ENCODE measurements around the gene TMEM204. TPM values are rescaled to one million over a fixed set of nuclear protein-coding genes. Genes with fewer than 3 reads are reported as not detected.

Gene TMEM204
- total RNA-seq, 2 experiments from 2014 or later = 12.9 to 14.3 TPM

- no peak for DNase-seq
- POLR2A ChIA-PET = no interaction called here
- Mint-ChIP-seq H3K4me1 (ENCODE audit: low read depth) (no peaks in the 10 kb centered on the region), H3K27me3 (no peaks in the 10 kb centered on the region), H3K4me3 (no peak overlapping the region), H3K9me3 (no peaks in the 10 kb centered on the region), H3K36me3 (ENCODE audit: low read depth) (no peaks in the 10 kb centered on the region), H3K27ac (no peak overlapping the region)
- intact Hi-C loops (cut with micrococcal nuclease) = no loop called here
- CTCF ChIA-PET = no interaction called here
- TF ChIP-seq, protein P1, sequence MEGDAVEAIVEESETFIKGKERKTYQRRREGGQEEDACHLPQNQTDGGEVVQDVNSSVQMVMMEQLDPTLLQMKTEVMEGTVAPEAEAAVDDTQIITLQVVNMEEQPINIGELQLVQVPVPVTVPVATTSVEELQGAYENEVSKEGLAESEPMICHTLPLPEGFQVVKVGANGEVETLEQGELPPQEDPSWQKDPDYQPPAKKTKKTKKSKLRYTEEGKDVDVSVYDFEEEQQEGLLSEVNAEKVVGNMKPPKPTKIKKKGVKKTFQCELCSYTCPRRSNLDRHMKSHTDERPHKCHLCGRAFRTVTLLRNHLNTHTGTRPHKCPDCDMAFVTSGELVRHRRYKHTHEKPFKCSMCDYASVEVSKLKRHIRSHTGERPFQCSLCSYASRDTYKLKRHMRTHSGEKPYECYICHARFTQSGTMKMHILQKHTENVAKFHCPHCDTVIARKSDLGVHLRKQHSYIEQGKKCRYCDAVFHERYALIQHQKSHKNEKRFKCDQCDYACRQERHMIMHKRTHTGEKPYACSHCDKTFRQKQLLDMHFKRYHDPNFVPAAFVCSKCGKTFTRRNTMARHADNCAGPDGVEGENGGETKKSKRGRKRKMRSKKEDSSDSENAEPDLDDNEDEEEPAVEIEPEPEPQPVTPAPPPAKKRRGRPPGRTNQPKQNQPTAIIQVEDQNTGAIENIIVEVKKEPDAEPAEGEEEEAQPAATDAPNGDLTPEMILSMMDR (IDR thresholded peaks at IDR 0.05) = no peak
- no peak for ATAC-seq
Observed at GRCh38 chr16:1581804-1582203, 48.3 kb downstream of the TMEM204 start.

GRCh38 chr16:1583180-1583579, 49.7 kb downstream of the TMEM204 start:
- H3K4me1 Mint-ChIP-seq (ENCODE audit: low read depth) = no peaks in the 10 kb centered on the region
- ATAC-seq (no peak), DNase-seq (no peak)
- TF ChIP-seq, protein P1 (IDR thresholded peaks at IDR 0.05) = no peak
- H3K4me3 Mint-ChIP-seq = no peak overlapping the region
- H3K27me3 Mint-ChIP-seq = no peaks in the 10 kb centered on the region
- intact Hi-C loops (cut with micrococcal nuclease) = no loop called here
- CTCF ChIA-PET = no interaction called here
- no peak overlapping the region for H3K27ac Mint-ChIP-seq
- no peaks in the 10 kb centered on the region for H3K9me3 Mint-ChIP-seq
- no peaks in the 10 kb centered on the region for H3K36me3 Mint-ChIP-seq (ENCODE audit: low read depth)
- POLR2A ChIA-PET = no interaction called here

- POLR2A ChIA-PET = interaction anchor here (0.5 kb wide), 1 partner anchor 27 kb away, joined by 3 read pairs; the partner anchor contains the start of gene IFT140
- no peak overlapping the region for H3K27ac Mint-ChIP-seq
Observed at GRCh38 chr16:1584926-1585484, 51.5 kb downstream of the TMEM204 start.

GRCh38 chr16:1590366-1590765, 56.9 kb downstream of the TMEM204 start:
- Mint-ChIP-seq H3K4me1 (ENCODE audit: low read depth) (no peaks in the 10 kb centered on the region), H3K4me3 (no peak overlapping the region), H3K27ac (no peak overlapping the region), H3K9me3 (no peaks in the 10 kb centered on the region), H3K27me3 (no peaks in the 10 kb centered on the region), H3K36me3 (ENCODE audit: low read depth) (no peaks in the 10 kb centered on the region)
- DNase-seq = no peak
- TF ChIP-seq, protein P1 (IDR thresholded peaks at IDR 0.05) = no peak
- ChIA-PET POLR2A (no interaction called here), CTCF (no interaction called here)
- intact Hi-C loops (cut with micrococcal nuclease) = no loop called here
- no peak for ATAC-seq

More at GRCh38 chr16:1584926-1585484, 51.5 kb downstream of the TMEM204 start:
- TF ChIP-seq, protein P1 (IDR thresholded peaks at IDR 0.05) = no peak
- CTCF ChIA-PET = no interaction called here
- H3K4me1 Mint-ChIP-seq (ENCODE audit: low read depth) = no peaks in the 10 kb centered on the region
- H3K4me3 Mint-ChIP-seq = no peak overlapping the region
- no peaks in the 10 kb centered on the region for H3K27me3 Mint-ChIP-seq
- H3K9me3 Mint-ChIP-seq = no peaks in the 10 kb centered on the region
- intact Hi-C loops (cut with micrococcal nuclease) = no loop called here
- no peaks in the 10 kb centered on the region for H3K36me3 Mint-ChIP-seq (ENCODE audit: low read depth)
- ATAC-seq = no peak
- DNase-seq = no peak

DNA sequence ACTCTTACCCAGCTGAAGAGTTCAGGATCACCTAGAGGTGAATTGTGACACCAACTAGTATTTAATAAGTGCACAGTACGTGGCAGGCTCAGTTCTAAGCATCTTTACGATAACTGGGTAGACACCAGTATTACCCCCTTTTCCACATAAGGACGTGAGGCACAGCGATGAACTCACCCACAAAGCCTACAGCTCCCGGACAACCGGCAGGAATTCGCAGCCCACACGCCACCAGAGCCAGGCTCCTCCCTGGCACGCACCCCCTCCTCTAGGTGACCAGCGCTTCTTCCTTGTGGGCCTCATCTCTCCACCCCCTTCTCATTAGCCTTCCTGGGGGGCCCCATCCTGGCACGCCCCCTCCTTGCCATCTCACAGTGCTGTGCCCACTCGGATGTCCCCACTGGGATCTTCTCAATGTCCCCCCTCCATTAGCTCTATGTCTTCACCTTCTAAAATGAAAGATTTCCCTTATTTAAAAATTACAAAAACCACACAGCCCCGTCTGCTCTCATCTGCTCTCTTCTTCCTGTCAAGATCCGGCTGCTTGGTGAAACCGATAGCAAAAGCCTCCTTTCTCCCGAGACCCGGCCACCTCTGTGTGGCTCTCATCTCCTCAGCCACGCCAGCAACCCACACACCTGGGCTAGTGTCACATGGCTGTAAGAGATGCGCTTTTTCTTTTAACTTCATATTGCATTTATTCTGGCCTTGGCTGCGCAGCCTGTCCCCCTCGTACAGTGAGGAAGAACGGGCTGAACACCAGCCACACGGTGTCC, 57.7 kb downstream of the TMEM204 start:
- no peaks in the 10 kb centered on the region for H3K4me1 Mint-ChIP-seq (ENCODE audit: low read depth)
- intact Hi-C loops (cut with micrococcal nuclease) = no loop called here
- no peaks in the 10 kb centered on the region for H3K27me3 Mint-ChIP-seq
- H3K36me3 Mint-ChIP-seq (ENCODE audit: low read depth) = no peaks in the 10 kb centered on the region
- CTCF ChIA-PET = no interaction called here
- ATAC-seq = no peak
- DNase-seq = no peak
- POLR2A ChIA-PET = no interaction called here
- no peak overlapping the region for H3K27ac Mint-ChIP-seq
- TF ChIP-seq, protein P1 (IDR thresholded peaks at IDR 0.05) = no peak
- H3K4me3 Mint-ChIP-seq = no peak overlapping the region
- no peaks in the 10 kb centered on the region for H3K9me3 Mint-ChIP-seq
